ENCODE results near the gene EFHC1. TPM values are rescaled to one million over a fixed set of nuclear protein-coding genes. Genes with fewer than 3 reads are reported as not detected.

Gene EFHC1
- total RNA-seq, 1 experiment from 2014 or later: 24.6 TPM

DNA sequence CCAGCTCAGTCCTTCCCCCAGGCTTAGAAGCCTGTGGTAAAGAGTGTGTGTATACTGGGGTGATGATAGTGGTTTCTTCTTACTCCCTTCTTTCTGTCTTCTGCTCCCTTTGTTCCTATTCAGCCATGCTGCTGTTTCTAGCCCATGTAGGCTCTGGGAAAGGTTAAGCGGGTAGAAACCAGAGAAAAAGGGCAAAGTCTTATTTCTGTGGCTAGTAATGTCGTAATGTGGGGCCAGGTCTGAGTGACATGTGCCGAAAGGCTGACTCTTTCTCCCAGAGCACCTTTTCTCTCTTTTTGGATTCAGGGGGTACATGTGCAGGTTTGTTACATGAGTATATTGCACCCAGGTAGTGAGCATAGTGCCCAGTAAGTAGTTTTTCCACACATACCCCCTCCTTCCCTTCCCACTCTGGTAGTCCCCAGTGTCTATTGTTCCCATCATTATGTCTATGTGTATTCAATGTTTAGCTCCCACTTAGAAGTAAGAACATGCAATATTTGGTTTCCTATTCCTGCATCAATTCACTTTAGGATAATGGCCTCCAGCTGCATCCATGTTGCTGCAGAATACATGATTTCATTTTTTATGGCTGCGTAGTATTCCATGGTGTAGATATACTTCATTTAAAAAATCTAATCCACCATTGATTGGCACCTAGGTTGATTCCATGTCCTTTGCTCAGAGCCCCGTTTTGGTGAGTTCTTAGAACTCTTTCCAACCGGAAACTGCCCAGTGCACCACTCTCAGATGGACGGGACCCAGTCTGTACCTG is 74.3 kb downstream of the EFHC1 start:
- ATAC-seq: no peak
- Histone ChIP-seq H3K4me3 (ENCODE audit: low read depth in 2 of 2, low read length in 2 of 2) (no peak overlapping the region), H3K9me3 (ENCODE audit: control insufficient read depth, insufficient read depth, low read depth, low read length) (no peaks in the 10 kb centered on the region), H3K27ac (ENCODE audit: low read length) (no peak overlapping the region), H3K4me1 (ENCODE audit: control insufficient read depth, insufficient read depth, low read length) (peaks cover 2% of the 10 kb centered on the region; the same call in 1 of the 2 replicates), H3K27me3 (ENCODE audit: control insufficient read depth, insufficient read depth, low read length) (no peaks in the 10 kb centered on the region), H3K36me3 (ENCODE audit: control insufficient read depth, insufficient read depth, low read length) (no peaks in the 10 kb centered on the region)
- no peak for DNase-seq (ENCODE audit: low read depth, low spot score)
- POLR2A ChIA-PET: interaction anchor here (0.6 kb wide), 1 partner anchor 865 kb away, joined by 4 read pairs; no protein-coding TSS in a partner anchor
- in situ Hi-C loops (cut with HindIII; ENCODE audit: low pct_unique_long_range_greater_than_20kb, low sequenced_read_pairs) (no loop called here), intact Hi-C loops (cut with micrococcal nuclease; ENCODE audit: unreplicated experiment) (loop anchor here (5.0 kb wide), 1 partner anchor 77 kb away; no protein-coding TSS in a partner anchor)
- no TSS peak for BruUV-seq (replicated peaks)
- TF ChIP-seq, protein P1, sequence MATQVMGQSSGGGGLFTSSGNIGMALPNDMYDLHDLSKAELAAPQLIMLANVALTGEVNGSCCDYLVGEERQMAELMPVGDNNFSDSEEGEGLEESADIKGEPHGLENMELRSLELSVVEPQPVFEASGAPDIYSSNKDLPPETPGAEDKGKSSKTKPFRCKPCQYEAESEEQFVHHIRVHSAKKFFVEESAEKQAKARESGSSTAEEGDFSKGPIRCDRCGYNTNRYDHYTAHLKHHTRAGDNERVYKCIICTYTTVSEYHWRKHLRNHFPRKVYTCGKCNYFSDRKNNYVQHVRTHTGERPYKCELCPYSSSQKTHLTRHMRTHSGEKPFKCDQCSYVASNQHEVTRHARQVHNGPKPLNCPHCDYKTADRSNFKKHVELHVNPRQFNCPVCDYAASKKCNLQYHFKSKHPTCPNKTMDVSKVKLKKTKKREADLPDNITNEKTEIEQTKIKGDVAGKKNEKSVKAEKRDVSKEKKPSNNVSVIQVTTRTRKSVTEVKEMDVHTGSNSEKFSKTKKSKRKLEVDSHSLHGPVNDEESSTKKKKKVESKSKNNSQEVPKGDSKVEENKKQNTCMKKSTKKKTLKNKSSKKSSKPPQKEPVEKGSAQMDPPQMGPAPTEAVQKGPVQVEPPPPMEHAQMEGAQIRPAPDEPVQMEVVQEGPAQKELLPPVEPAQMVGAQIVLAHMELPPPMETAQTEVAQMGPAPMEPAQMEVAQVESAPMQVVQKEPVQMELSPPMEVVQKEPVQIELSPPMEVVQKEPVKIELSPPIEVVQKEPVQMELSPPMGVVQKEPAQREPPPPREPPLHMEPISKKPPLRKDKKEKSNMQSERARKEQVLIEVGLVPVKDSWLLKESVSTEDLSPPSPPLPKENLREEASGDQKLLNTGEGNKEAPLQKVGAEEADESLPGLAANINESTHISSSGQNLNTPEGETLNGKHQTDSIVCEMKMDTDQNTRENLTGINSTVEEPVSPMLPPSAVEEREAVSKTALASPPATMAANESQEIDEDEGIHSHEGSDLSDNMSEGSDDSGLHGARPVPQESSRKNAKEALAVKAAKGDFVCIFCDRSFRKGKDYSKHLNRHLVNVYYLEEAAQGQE (IDR thresholded peaks at IDR 0.05; ENCODE audit: insufficient read depth in 1 of 2, low read depth in 2 of 2, low read length in 1 of 2): no peak
- CTCF ChIA-PET: no interaction called here

DNA sequence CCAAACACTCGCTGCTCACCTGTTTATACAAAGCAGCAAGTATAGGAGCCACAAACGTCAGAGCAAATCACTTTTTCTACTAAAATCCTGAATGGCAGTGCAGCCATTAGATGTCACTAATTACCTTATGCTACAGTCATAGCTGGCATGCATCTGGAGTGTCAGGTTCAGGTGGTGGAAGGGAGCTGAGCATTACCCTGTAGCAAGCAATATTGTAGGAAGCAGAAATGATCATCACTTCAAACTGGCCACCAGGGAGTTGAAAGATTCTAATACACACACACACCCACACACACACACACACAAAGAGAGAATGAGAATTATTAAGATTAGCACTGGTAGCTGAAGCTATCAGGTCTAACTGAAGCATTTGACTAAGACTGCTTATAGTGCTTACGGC is 75.8 kb downstream of the EFHC1 start:
- no TSS peak for BruUV-seq (replicated peaks)
- ChIA-PET POLR2A (no interaction called here), CTCF (no interaction called here)
- TF ChIP-seq, protein P2, sequence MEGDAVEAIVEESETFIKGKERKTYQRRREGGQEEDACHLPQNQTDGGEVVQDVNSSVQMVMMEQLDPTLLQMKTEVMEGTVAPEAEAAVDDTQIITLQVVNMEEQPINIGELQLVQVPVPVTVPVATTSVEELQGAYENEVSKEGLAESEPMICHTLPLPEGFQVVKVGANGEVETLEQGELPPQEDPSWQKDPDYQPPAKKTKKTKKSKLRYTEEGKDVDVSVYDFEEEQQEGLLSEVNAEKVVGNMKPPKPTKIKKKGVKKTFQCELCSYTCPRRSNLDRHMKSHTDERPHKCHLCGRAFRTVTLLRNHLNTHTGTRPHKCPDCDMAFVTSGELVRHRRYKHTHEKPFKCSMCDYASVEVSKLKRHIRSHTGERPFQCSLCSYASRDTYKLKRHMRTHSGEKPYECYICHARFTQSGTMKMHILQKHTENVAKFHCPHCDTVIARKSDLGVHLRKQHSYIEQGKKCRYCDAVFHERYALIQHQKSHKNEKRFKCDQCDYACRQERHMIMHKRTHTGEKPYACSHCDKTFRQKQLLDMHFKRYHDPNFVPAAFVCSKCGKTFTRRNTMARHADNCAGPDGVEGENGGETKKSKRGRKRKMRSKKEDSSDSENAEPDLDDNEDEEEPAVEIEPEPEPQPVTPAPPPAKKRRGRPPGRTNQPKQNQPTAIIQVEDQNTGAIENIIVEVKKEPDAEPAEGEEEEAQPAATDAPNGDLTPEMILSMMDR (IDR thresholded peaks at IDR 0.05): no peak; the same call in 1 of the 2 replicates
- TF ChIP-seq TCF7L2 (IDR thresholded peaks at IDR 0.05; ENCODE audit: low read depth, low read length) (no peak), POLR2AphosphoS5 (IDR thresholded peaks at IDR 0.05; ENCODE audit: low read depth, low read length) (no peak)
- TF ChIP-seq, protein P1 (IDR thresholded peaks at IDR 0.05; ENCODE audit: insufficient read depth in 1 of 2, low read depth in 2 of 2, low read length in 1 of 2): no peak
- intact Hi-C loops (cut with micrococcal nuclease; ENCODE audit: unreplicated experiment): loop anchor here (5.0 kb wide), 1 partner anchor 79 kb away; no protein-coding TSS in a partner anchor
- Histone ChIP-seq H3K27me3 (ENCODE audit: control insufficient read depth, insufficient read depth, low read length) (no peaks in the 10 kb centered on the region), H3K27ac (ENCODE audit: low read length) (no peak overlapping the region), H3K4me1 (ENCODE audit: control insufficient read depth, insufficient read depth, low read length) (peaks cover 2% of the 10 kb centered on the region; the same call in 1 of the 2 replicates), H3K36me3 (ENCODE audit: control insufficient read depth, insufficient read depth, low read length) (no peaks in the 10 kb centered on the region), H3K4me3 (ENCODE audit: low read depth in 2 of 2, low read length in 2 of 2) (no peak overlapping the region), H3K9me3 (ENCODE audit: control insufficient read depth, insufficient read depth, low read depth, low read length) (no peaks in the 10 kb centered on the region)
- in situ Hi-C loops (cut with HindIII; ENCODE audit: low pct_unique_long_range_greater_than_20kb, low sequenced_read_pairs): no loop called here
- DNase-seq (ENCODE audit: low read depth, low spot score): no peak
- no peak for ATAC-seq

Measured in Panc1 (cell line).